ENCODE measurements around the gene MICA.

Gene MICA

DNA sequence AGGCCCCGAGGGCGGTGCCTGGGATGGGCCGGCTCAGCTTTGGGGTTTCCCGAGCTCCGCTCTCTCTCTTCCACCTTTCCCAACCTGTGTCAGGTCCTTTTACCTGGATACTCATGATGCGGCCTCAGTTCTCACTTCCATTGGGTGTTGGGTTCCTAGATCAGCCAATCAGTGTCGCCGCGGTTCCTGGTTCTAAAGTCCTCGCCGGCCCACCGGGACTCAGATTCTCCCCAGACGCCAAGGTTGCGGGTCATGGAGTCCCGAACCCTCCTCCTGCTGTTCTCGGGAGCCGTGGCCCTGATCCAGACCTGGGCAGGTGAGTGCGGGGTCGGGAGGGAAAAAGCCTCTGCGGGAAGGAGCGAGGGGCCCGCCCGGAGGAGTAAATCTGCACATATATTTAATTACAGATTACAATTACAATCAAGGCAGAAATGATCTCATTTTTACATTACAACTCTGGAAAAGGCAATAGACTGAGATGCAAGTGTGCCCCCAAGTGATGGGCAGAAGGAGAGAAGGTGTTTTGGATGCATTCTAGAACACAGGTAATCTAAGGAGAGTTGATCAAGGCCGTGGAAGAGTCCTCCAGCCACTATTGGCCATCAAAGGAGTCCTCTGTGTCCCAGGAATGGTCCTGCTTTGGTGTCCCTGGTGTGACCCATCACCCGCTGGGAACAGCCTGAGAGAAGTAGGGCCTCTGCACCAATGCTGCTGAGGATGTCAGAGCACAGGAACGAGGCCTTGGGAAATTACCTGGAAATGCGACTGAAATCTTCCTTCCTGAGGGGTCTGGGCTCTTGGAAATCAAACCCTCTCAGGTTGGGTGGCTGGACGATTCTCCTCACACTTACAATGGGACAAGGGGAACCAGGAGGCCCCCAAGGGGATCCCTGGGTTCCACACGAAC, 59.8 kb downstream of the MICA start:
- peak; percentile 82 for DNase-seq

DNA sequence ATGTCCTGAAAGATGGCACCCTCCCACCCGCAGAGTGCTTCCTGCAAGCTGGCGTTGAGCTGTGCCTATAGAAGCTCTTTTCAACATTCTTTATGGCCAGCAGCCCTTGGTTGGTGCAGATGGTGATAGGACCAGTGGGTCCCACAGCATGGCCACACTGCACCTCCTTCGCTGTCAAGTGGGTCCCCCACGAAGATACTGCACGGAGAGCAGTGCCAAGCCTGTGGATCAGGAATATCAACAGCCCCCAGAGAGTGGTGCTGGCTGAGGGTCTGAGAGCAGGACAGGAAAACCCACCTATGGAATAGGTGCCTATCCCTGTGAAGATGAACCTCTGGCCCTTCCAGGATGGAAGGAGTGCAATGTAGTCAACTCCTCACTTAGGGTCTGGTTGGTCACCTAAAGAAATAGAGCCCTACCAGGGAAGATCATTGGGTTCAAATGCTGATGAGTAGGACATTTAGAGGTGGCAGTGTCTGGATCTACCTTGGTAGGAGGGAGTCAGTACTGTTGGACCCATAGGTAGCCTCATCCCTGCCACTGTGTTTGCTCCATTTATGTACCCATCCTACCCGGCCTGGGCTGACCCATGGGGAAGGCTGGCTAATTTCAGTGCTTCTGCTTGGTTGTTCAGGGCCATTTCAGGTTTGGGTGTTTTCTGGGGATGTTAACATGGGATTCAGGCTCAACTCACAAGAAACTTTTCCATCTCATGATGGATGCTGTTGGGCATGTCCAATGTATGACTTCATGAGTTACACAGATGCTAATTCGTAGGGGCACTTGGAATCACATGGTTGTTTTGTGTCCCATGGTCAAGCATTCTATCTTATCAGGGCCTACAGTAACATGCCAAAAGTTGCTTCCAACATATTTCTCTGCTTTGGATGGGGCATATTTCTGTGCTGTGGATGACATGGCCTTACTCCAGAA, 61.1 kb downstream of the MICA start:
- DNase-seq: no peak

Measured in activated naive CD4-positive, alpha-beta T cell treated with anti-CD3 and anti-CD28 coated beads, Interleukin-2, amount 50 U/mL, for 16 hours (primary cell).